GM19240 (cell line): ENCODE results near the gene BRAF.
"Not testable (repeated sequence)": the region's sequence is repeated elsewhere in the genome, so short reads cannot be mapped to it uniquely, and the experiment has no call there.

Source experiments
- DNase-seq: peaks from one replicate; pipeline ENCODE4 v3.0.0; 2011; ENCODE audit warnings: low spot score; ENCODE audit not compliant: insufficient read length

BRAF gene

DNA sequence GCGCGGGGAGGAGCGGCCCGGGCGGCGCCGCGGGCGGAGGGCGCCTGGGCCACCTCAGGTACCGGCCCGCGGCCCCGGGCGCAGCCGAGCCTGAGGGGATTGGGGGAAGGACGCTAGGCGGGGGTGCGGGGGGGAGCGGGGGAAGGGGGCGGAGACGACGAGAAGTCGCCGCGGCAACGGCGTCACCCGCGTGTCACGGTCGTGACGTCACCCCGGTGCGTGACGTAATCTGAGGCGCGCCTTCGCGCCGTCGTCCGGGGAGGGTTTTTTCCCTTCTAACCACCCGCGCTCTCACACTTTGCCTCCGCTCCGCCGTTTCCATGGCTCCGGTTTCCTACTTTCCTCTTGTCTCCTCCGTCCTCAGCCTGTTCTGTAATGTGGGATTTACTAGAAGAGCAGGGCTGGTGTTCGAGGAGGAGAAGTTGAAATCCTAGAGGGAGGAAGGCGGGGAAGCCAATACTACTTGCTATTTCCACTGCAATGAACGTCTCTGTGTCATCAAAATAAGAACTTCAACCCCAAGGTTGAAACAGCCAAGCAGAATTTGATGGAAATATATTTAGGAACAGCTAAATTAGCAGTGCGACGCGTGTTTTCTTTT lies at the start of gene BRAF:
Gene BRAF (minus strand): TSS at position 109 of the 601 bp plus-strand sequence. CDS start 226 bp downstream, outside the sequence.
- DNase-seq, result peak; percentile 56

DNA sequence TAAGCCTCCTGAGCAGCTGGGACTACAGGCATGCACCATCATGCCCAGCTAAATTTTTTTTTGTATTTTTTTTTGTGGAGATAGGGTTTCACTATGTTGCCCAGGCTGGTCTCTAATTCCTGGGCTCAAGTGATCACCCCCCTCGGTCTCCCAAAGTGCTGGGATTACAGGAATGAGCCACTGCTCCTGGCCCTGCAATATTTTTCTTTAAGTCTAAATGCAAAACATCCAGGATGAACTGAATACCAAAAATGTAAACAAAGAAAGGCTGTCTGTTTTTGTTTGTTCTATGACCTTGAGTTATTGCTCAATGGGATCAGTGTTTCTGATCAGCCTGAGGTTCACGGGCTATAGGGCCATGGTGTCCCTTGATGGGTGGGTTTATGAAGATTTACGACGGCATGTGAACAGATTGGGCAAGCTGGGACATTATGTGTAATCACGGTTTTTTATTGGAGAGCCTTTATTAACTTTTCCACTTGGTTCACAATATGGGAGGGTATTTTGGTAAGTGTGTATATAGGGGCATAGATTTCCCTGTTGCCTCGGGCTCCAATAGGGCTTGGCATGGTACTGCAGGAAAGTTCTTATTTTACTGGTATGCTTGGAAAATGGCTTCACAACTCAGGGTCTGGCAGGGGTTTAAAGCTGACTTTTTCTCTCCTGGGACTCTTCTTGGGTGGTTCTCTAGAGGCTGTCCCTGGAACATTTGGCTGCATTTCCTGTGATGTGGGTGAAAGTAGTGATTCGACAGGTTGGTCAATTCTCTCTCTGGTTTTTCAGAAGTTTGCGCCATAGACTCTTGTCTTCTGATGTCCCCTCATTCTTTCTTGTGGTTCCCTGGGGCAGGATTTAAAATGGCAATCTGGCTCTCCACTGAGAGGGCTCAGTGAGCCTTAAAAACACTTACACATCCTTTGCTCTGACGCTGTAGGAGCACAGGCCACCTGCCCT lies 48.4 kb upstream of the BRAF start:
- DNase-seq, result no peak

DNA sequence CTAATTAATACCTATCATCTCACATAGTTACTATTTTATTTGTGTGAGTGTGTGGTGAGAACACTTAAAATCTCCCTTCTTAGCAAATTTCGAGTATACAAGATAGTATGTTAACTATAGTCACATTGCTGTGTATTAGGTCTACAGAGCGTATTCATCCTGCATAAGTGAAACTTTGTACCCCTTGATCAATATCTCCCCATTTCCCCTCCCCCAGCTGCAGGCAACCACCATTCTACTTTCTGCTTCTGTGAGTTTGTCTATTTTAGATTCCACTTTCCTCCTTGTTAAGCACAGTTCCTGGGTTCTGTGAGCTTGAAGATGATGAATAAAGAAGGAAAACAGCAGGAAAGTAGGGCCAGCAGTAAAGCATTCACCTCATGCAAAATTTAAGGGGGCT lies 47.6 kb upstream of the BRAF start:
- DNase-seq, result no peak

DNA sequence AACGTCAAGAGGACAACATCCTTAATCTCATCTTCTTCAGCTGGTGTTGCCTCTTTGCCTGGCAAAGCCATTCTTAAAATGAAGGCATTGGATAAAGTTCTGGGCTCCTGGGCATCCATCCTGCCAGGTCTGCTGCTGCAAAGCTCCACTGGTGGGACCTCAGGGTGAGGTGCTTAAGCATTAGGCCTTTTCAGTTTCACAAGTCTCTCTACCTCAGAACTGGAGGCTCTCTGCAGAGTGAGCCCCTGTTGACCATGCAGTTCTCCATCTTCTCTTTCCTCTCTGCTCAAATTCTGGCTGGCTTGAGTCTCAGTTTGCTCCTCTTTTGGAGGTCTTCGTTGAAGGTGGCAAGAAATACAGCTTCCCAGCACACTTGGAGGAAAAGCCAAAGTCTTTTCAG lies 42.7 kb upstream of the BRAF start:
- no peak for DNase-seq

DNA sequence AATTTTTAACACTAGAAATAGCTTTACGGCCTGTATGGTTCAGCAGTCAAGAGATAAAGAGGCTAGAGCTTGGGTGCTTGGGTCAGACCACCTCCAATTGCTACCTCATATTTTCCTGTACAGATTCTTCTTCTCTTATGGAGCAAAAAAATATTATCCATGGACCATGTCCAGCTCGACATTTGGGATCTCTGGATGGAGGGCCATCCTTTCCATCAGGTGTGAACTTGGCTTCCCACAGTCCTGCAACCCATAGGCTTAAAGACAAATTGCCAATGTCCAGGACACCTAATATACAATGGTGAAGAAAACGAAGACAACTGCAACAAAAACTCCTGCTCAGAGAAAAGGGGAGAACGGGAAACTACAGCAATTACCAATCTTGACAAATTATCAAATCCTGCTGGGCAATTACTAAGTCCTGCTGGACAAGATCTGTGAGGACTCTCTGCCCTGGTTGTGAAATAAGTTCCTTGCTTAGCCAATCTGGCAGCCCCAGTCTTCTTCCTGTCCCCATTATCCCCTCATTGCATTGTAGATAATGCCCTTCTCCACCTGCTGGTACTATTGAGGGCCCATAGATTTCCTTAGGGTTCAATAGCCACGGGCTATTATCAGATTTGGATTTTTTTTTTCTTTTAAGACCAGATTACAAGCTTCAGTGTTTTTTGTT lies 42.0 kb upstream of the BRAF start:
- no peak for DNase-seq

DNA sequence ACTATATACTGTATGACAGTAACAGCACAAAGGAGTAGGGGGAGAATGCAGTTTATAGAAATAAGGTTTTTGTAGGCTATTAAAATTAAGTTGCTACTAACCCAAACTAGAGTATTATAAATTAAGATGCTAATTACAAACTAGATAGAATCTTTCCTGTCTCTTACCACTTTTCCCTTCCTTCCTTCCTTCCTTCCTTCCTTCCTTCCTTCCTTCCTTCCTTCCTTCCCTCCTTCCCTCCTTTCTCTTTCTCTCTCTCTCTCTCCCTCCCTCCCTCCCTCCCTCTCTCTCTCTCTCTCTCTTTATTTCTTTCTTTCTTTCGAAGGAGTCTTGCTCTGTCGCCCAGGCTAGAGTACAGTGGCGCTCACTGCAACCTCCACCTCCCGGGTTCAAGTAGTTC lies 36.4 kb upstream of the BRAF start:
- no peak for DNase-seq

DNA sequence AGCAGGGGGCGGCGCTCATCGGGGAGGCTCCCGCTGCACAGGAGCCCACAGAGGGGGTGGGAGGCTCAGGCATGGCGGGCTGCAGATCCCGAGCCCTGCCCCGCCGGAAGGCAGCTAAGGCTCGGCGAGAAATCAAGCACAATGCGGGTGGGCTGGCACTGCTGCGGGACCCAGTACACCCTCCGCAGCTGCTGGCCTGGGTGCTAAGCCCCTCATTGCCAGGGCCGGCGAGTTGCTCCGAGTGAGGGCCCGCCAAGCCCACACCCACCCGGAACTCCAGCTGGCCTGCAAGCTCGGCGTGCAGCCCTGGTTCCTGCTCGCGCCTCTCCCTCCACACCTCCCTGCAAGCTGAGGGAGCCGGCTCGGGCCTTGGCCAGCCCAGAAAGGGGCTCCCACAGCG lies 32.3 kb upstream of the BRAF start:
- not testable (repeated sequence) for DNase-seq

DNA sequence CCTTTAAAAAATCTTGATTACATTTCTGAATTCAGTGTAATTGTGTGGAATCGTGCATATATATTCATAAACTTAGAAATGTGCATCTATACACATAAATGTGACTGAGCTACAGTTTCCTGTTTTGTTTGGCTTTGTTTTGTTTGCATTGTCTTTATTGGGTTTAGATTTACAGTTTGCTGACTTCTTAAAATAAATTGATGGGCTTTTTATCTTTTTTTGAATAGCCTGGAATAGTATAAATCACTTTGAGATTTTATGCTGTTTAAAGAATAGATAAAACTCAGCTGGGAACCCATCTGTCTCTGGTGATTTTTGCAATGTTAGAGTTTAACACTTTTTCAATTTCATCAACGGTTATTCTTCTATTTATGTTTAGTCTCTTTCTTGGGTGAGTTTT lies 21.2 kb upstream of the BRAF start:
- DNase-seq, result no peak

DNA sequence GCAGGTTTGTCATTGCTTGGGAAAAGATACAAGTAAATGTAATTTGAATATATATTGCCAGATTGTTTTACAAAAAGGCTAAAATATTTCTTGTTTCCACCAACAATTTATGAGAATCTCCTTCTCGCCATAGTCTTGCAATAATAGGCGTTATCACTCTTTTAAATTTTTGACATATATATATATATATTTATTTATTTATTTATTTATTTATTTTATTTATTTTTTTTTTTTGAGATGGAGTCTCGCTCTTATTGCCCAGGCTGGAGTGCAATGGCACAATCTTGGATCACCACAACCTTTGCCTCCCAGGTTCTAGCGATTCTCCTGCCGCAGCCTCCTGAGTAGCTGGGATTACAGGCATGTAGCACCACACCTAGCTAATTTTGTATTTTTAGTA lies 17.5 kb upstream of the BRAF start:
- not testable (repeated sequence) for DNase-seq

DNA sequence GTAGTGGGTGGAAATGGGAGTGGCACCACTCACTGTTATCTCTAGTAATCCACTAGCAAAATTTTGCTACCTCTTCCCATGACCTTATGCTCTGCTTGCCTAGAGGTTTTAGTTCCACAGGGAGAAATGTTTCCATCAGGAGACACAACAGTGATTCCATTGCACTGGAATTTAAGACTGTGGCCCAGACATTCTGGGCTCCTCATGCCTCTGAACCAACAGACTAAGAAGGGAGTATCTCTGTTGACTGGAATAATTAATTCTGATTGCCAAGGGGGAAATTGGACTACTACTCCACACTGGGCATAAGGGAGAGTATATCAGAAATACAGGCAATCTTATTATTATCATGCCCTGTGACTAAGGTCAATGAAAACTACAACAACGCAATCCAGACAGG lies 16.2 kb upstream of the BRAF start:
- no peak for DNase-seq

DNA sequence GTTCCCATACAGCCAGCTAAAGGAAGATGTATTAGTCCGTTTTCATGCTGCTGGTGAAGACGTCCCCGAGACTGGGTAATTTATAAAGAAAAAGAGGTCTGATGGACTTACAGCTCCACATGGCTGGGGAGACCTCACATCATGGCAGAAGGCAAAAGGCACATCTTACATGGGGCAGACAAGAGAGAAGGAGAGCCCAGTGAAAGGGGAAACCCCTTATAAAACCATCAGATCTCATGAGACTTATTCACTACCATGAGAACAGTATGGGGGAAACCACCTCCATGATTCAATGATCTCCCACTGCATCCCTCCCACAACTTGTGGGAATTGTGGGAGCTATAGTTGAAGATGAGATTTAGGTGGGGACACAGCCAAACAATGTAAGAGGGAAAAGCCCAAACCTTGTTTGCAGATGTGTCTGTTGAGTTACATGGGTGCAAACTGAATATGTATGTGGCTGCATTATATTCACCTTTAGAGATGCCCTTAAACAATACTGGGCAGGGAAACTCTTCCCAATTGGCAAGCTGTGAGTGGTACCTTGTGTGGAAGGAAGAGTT lies 13.1 kb upstream of the BRAF start:
- DNase-seq, result no peak

DNA sequence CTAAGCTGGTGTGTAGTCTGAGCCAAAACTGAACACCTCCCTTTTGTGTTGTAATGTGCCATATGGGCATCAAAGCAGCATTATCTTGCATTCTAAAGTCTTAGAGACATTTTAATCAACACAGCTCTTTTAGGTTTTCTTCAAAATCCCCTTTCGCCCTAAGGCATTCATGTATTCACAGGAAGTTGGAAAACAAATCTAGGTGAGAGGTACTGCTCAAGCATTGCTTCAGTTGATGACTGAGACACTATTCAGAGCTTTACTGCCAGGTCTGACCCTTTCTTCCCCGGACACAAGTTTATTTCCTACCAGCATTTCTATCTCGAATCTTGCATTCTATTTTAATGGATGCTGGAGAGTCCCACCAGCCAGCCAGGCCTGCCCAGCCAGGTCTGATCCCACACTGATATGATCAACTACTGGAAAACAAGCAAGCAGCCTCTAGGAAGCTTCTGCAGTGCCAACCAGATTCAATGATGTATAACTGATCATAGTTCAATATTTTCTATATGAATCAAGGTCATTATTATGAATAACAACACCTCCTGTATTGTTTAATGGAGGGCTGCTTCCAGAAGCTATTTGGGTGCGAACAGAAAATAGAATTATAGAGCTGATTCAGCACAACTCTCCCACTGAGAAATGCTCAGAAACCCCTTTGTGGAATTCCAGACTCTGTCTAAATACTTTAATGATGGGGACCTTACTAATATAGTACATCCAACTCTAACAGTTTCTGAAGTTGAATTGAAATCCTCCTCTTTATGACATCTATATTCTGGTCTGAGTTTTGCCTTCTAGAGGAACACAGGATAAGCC lies 4.0 kb upstream of the BRAF start:
- no peak for DNase-seq

DNA sequence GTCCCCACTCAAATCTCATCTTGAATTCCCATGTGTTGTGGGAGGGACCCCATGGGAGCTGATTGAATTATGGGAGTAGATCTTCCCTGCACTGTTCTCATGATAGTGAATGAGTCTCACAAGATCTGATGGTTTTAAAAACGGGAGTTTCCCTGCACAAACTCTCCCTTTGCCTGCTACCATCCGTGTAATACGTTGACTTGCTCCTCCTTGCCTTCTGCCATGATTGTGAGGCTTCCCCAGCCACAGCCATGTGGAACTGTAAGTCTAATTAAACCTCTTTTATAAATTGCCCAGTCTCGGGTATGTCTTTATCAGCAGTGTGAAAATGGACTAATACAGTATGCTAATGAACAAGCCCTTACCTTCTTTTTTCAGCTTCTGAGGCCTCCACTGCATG lies 3.2 kb upstream of the BRAF start:
- not testable (repeated sequence) for DNase-seq

DNA sequence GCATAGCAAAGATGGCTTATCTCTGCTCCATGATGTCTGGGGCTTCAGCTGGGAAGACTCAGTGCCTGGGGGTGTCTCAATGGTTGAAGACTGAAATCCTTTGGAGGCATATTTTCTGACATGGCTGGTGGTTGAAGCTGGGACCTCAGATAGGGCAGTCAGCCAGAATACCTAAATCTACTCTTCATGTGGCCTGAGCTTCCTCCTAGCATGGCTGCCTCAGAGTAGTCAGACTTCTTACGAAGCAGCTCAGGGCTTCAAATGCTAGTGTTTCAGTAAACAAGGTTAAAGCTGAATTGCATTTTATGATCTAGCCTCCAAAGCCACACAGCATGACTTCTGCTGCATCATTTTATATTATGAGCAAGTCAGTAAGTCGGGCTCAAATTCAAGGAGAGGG lies 2.6 kb upstream of the BRAF start:
- no peak for DNase-seq

DNA sequence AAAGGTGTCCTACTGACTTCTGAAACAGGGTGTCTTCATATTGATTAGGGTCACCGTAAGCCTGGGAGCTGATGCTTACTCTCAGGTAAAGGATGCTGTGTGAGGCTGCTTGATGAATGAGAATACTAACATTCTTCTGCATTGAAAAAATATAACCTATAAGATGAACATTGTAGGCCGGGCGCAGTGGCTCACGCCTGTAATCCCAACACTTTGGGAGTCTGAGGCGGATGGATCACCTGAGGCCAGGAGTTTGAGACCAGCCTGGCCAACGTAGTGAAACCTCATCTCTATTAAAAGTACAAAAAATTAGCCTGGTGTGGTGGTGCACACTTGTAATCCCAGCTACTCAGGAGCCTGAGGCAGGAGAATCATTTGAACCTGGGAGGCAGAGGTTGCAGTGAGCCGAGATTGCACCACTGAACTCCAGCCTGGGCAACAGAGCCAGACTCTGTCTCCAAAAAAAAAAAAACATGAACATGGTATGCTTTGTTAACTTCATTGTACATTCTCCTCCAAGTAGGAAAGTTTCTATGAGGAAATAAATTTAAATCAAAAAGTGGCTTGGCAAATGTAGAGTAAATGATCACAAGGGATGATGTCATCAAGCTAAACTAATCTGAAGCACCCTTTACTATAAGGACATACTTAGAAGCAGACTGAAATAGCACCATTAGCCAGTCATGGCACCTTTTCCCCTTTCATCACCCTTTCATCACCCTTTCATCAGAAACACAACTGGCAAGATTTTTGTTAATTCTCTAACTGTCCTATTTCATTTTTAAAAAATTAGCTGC lies 1.5 kb upstream of the BRAF start:
- DNase-seq, result no peak

DNA sequence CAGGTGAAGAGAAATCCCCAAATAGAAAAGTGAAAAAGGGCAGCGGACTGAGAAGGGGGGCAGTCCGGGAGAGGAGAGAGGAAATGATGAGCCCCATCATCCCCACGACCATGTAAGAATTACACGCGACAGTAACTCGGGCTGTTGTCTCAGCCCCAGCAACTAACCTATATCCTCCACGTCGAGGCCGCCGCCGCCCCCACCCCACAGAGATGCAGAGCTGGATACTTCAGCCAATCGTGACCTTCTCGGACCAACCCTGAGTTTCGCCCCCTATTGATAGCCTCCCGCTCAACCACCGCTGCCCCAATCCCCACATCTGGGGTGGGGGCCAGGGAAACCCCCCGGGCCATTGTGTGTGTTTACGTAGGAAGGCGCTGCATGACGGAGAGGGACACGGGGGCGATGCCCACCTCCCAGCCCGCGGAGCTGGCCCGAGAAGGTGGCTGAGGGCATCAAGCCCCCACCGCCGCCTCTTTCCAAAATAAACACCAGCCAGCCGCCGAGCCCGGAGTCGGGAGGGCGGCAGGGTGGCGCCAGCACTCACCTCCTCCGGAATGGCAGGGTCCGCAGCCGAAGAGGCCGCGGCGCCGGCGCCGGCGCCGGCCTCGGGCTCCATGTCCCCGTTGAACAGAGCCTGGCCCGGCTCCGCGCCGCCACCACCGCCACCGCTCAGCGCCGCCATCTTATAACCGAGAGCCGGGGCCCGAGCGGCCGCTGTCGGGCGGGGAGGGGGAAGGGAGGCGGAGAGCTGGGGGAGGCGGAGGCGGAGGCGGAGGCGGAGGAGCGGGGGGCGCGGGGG lies 509 bp downstream of the BRAF start:
- peak; percentile 45 for DNase-seq

DNA sequence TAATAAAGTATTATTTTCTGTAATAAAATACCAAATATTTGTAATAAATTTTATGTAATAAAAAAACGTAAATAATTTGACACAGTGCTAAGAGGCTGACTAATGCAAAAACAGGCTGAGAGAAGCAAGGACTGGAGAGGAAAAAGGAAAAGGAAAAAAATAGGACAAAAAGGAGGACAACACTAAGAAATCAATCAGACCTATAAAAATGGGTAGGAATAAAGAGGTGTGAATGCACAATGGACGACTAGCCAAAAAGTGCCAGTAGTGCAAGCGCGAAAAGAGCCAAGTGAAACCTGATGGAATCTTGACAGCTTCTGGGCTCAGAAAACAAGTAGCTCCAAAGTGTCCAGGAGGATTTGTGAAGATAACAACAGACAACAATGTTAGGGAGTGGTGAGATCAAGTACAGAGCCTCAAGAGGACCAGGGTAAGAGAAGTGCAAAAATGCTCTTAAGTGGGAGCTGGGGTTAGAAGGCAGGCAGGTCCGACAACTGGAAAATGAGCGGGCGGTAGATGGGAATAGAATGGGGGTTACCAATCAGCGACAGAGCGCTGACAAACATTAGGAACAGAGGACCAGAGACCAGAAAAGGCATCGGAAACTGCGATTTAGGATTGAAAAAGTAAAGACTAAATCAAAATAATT lies 1.2 kb downstream of the BRAF start:
- DNase-seq, result no peak

DNA sequence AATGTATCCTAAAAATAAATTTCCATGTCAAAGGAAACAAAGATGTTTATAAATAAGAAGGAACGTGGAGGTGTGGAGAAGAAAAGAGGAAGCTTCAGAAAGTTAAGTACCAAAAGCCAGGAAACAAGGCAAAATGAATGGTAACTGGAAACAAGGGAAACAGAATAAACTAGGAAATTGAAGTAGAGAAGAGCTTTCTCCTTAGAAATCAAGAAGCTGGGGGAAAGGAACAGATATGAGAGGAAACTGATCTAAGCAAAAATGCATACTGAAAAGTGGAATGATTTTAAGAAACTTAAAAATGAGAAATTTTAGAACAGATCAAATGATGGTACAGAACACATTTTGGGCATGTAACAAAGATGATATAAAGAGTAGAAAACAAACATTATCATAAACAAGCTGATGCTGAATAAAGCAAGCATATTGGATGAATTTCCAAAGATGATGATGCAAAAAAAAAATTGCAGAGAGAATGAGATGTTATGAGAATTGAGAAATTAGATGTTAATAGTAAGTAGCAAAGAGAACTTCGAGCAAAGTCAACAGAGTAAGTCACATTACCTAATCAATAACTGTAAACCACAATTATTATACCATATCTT lies 1.9 kb downstream of the BRAF start:
- no peak for DNase-seq

DNA sequence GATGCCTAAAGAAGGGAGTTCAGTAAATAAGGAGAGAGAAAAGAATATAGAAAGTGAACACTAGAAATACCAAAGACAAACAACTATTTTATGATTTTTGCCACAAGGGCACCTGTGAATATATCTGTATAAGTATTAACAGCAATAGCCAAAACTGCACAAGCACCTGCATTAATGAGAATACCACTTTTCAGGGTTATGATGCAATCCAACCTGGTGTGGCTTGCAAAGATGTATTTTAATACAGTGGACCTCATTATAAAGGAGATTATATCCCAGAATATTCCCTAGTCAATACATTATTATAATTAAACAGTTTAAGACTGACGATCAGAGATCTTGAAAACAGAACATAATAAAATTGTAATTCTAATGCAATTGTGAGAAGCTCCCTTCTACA lies 4.0 kb downstream of the BRAF start:
- no peak for DNase-seq
